GM23338 (cell line): ENCODE data around the gene COMMD4.

Source experiments
- CREB1 ChIP-seq: fragments of 250-450 bp; sonication (Bioruptor Pico); IDR thresholded peaks from 2 replicates; pipeline ENCODE4 v1.5.0; 2020; ENCODE audit warnings: low read depth, mild to moderate bottlenecking, moderate library complexity
- ETS1 ChIP-seq: IDR thresholded peaks from 2 replicates; pipeline ENCODE4 v1.6.1; 2016; ENCODE audit warnings: antibody characterized with exemption
- EZH2 ChIP-seq: fragments of 200-600 bp; sonication (generic); IDR thresholded peaks from one replicate; pipeline ENCODE4 v1.8.0; 2017; ENCODE audit warnings: antibody characterized with exemption, mild to moderate bottlenecking, low read depth; ENCODE audit not compliant: unreplicated experiment
- EZH2phosphoT487 ChIP-seq: fragments of 200-600 bp; sonication (generic); IDR thresholded peaks from one replicate; pipeline ENCODE4 v1.8.1; 2018; ENCODE audit warnings: antibody characterized with exemption; ENCODE audit not compliant: unreplicated experiment
- JUNB ChIP-seq: IDR thresholded peaks from one replicate; pipeline ENCODE4 v1.6.1; 2016; ENCODE audit warnings: antibody characterized with exemption; ENCODE audit not compliant: unreplicated experiment
- POLR2AphosphoS5 ChIP-seq: IDR thresholded peaks from 2 replicates; pipeline ENCODE4 v1.6.1; 2016; ENCODE audit warnings: antibody characterized with exemption, low read depth
- STAT1 ChIP-seq: IDR thresholded peaks from one replicate; pipeline ENCODE4 v1.6.1; 2016; ENCODE audit warnings: antibody characterized with exemption; ENCODE audit not compliant: unreplicated experiment
- ZNF114 ChIP-seq: fragments of 250-450 bp; sonication (Bioruptor Pico); IDR thresholded peaks from 2 replicates; pipeline ENCODE4 v1.5.0; 2020; ENCODE audit warnings: mild to moderate bottlenecking, moderate library complexity
- TF ChIP-seq, protein P1 (sequence below), 2 experiments: fragments of 200-600 bp in 1 of 2; sonication (generic) in 1 of 2; conservative IDR thresholded peaks; 2 replicates each; pipeline versions ENCODE4 v1.5.1 to v1.6.1; 2016 to 2017; ENCODE audit warnings: antibody characterized with exemption in 2 of 2, low read depth in 2 of 2, mild to moderate bottlenecking in 2 of 2, moderate library complexity in 1 of 2
- TF ChIP-seq, protein P2 (sequence below): IDR thresholded peaks from one replicate; pipeline ENCODE4 v1.6.1; 2018; ENCODE audit warnings: antibody characterized with exemption; ENCODE audit not compliant: unreplicated experiment

DNA sequence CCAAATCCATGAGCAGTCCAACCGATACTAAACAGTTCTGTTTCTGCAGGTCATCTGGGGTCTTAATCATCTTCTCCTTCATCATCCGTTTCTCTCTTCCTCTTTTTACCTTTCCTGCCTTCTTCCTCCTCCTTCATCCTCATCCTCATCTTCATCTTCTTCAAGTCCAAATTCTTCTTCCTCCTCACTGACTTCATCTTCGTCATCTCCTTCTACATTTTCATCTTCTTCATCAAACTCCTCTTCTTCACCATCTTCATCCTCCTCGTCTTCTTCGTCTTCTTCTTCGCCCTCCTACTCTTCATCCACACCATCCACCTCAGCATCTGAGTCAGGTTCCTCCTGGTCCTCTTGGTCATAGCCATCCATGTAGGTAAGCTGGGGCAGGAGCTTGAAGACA, 14.2 kb upstream of the COMMD4 start:
- TF ChIP-seq, protein P1, sequence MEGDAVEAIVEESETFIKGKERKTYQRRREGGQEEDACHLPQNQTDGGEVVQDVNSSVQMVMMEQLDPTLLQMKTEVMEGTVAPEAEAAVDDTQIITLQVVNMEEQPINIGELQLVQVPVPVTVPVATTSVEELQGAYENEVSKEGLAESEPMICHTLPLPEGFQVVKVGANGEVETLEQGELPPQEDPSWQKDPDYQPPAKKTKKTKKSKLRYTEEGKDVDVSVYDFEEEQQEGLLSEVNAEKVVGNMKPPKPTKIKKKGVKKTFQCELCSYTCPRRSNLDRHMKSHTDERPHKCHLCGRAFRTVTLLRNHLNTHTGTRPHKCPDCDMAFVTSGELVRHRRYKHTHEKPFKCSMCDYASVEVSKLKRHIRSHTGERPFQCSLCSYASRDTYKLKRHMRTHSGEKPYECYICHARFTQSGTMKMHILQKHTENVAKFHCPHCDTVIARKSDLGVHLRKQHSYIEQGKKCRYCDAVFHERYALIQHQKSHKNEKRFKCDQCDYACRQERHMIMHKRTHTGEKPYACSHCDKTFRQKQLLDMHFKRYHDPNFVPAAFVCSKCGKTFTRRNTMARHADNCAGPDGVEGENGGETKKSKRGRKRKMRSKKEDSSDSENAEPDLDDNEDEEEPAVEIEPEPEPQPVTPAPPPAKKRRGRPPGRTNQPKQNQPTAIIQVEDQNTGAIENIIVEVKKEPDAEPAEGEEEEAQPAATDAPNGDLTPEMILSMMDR (conservative IDR thresholded peaks at IDR 0.05; ENCODE audit: low read depth in 2 of 2), result no peak
- TF ChIP-seq EZH2, result no peak
- TF ChIP-seq, protein P2, sequence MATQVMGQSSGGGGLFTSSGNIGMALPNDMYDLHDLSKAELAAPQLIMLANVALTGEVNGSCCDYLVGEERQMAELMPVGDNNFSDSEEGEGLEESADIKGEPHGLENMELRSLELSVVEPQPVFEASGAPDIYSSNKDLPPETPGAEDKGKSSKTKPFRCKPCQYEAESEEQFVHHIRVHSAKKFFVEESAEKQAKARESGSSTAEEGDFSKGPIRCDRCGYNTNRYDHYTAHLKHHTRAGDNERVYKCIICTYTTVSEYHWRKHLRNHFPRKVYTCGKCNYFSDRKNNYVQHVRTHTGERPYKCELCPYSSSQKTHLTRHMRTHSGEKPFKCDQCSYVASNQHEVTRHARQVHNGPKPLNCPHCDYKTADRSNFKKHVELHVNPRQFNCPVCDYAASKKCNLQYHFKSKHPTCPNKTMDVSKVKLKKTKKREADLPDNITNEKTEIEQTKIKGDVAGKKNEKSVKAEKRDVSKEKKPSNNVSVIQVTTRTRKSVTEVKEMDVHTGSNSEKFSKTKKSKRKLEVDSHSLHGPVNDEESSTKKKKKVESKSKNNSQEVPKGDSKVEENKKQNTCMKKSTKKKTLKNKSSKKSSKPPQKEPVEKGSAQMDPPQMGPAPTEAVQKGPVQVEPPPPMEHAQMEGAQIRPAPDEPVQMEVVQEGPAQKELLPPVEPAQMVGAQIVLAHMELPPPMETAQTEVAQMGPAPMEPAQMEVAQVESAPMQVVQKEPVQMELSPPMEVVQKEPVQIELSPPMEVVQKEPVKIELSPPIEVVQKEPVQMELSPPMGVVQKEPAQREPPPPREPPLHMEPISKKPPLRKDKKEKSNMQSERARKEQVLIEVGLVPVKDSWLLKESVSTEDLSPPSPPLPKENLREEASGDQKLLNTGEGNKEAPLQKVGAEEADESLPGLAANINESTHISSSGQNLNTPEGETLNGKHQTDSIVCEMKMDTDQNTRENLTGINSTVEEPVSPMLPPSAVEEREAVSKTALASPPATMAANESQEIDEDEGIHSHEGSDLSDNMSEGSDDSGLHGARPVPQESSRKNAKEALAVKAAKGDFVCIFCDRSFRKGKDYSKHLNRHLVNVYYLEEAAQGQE, result no peak
- no peak for TF ChIP-seq CREB1 (CRISPR knock-in tag)
- no peak for TF ChIP-seq JUNB
- TF ChIP-seq POLR2AphosphoS5, result no peak
- no peak for TF ChIP-seq ETS1
- TF ChIP-seq ZNF114 (CRISPR knock-in tag), result no peak
- TF ChIP-seq EZH2phosphoT487, result no peak
- no peak for TF ChIP-seq STAT1
